ENCODE results near the gene SH3RF3. TPM values are rescaled to one million over a fixed set of nuclear protein-coding genes. Genes with fewer than 3 reads are reported as not detected.

The SH3RF3 gene
- total RNA-seq, 4 donors from 2014 or later: 2.8 to 5.7 (median 3.0) TPM

- no peak overlapping the region for H3K4me3 ChIP-seq
- in situ Hi-C loops (cut with MboI; ENCODE audit: low sequenced_read_pairs in 4 of 4): no loop called here
- ATAC-seq (no peak), DNase-seq (no peak)
- peaks cover 4 to 6% of the 10 kb centered on the region in 2 donors for H3K4me1 ChIP-seq
- H3K36me3 ChIP-seq: no peaks in the 10 kb centered on the region
- H3K27ac ChIP-seq: no peak overlapping the region
- intact Hi-C loops (cut with DNase I; ENCODE audit: low total_unique reads): no loop called here
- H3K9me3 ChIP-seq: no peaks in the 10 kb centered on the region
- no peaks in the 10 kb centered on the region for H3K27me3 ChIP-seq
- TF ChIP-seq CTCF (IDR thresholded peaks at IDR 0.05 in 4 of 5, conservative IDR thresholded peaks at IDR 0.05 in 1 of 5) (no peak), POLR2A (IDR thresholded peaks at IDR 0.05) (no peak)
These were observed 301.3 kb downstream of the SH3RF3 start for GRCh38 chr2:109430329-109430636.

GRCh38 chr2:109432421-109432820 lies 303.4 kb downstream of the SH3RF3 start:
- no peak for DNase-seq
- ATAC-seq: no peak
- intact Hi-C loops (cut with DNase I; ENCODE audit: low total_unique reads): no loop called here

GRCh38 chr2:109433486-109433885 lies 304.5 kb downstream of the SH3RF3 start:
- Histone ChIP-seq H3K9me3 (no peaks in the 10 kb centered on the region), H3K4me3 (no peak overlapping the region), H3K4me1 (peaks cover 36 to 38% of the 10 kb centered on the region in 2 donors), H3K27ac (no peak overlapping the region), H3K36me3 (no peaks in the 10 kb centered on the region), H3K27me3 (no peaks in the 10 kb centered on the region)
- intact Hi-C loops (cut with DNase I; ENCODE audit: low total_unique reads): no loop called here
- in situ Hi-C loops (cut with MboI; ENCODE audit: low sequenced_read_pairs in 4 of 4): no loop called here
- TF ChIP-seq CTCF (IDR thresholded peaks at IDR 0.05 in 4 of 5, conservative IDR thresholded peaks at IDR 0.05 in 1 of 5) (no peak), POLR2A (IDR thresholded peaks at IDR 0.05) (no peak)
- ATAC-seq (no peak), DNase-seq (no peak)

More at GRCh38 chr2:109432421-109432820, 303.4 kb downstream of the SH3RF3 start:
- Histone ChIP-seq H3K27me3 (no peaks in the 10 kb centered on the region), H3K9me3 (no peaks in the 10 kb centered on the region), H3K36me3 (no peaks in the 10 kb centered on the region), H3K4me1 (peaks cover 26 to 27% of the 10 kb centered on the region in 2 donors), H3K4me3 (no peak overlapping the region), H3K27ac (no peak overlapping the region)
- in situ Hi-C loops (cut with MboI; ENCODE audit: low sequenced_read_pairs in 4 of 4): no loop called here
- no peak for TF ChIP-seq POLR2A (IDR thresholded peaks at IDR 0.05)
- TF ChIP-seq CTCF (IDR thresholded peaks at IDR 0.05 in 4 of 5, conservative IDR thresholded peaks at IDR 0.05 in 1 of 5): no peak

GRCh38 chr2:109433926-109434325 lies 304.9 kb downstream of the SH3RF3 start:
- intact Hi-C loops (cut with DNase I; ENCODE audit: low total_unique reads): no loop called here
- no peak for TF ChIP-seq POLR2A (IDR thresholded peaks at IDR 0.05)
- TF ChIP-seq CTCF (IDR thresholded peaks at IDR 0.05 in 4 of 5, conservative IDR thresholded peaks at IDR 0.05 in 1 of 5): no peak

GRCh38 chr2:109434351-109434750 lies 305.3 kb downstream of the SH3RF3 start:
- DNase-seq (no peak), ATAC-seq (no peak)
- no peak for TF ChIP-seq CTCF (IDR thresholded peaks at IDR 0.05 in 4 of 5, conservative IDR thresholded peaks at IDR 0.05 in 1 of 5)
- no peak for TF ChIP-seq POLR2A (IDR thresholded peaks at IDR 0.05)
- Histone ChIP-seq H3K27ac (peak overlapping the region in 2 of 4 donors; percentile 86 to 91), H3K4me3 (no peak overlapping the region), H3K9me3 (no peaks in the 10 kb centered on the region), H3K4me1 (peaks cover 44 to 46% of the 10 kb centered on the region in 2 donors), H3K27me3 (no peaks in the 10 kb centered on the region), H3K36me3 (no peaks in the 10 kb centered on the region)
- in situ Hi-C loops (cut with MboI; ENCODE audit: low sequenced_read_pairs in 4 of 4) (no loop called here), intact Hi-C loops (cut with DNase I; ENCODE audit: low total_unique reads) (no loop called here)

More at GRCh38 chr2:109433926-109434325, 304.9 kb downstream of the SH3RF3 start:
- peaks cover 39 to 42% of the 10 kb centered on the region in 2 donors for H3K4me1 ChIP-seq
- ATAC-seq: no peak
- DNase-seq: no peak
- in situ Hi-C loops (cut with MboI; ENCODE audit: low sequenced_read_pairs in 4 of 4): no loop called here
- no peak overlapping the region for H3K4me3 ChIP-seq
- no peaks in the 10 kb centered on the region for H3K27me3 ChIP-seq
- no peaks in the 10 kb centered on the region for H3K36me3 ChIP-seq
- no peak overlapping the region for H3K27ac ChIP-seq
- no peaks in the 10 kb centered on the region for H3K9me3 ChIP-seq
